Neuronal stem cell (in vitro differentiated cells): ENCODE measurements around the gene CBX2.
A peak's percentile ranks its signal among the peaks of the same experiment; 100 is the strongest.

Experiments used
- DNase-seq: peaks from one replicate; pipeline ENCODE4 v3.0.0-alpha.2; 2013; ENCODE audit warnings: low spot score
- H2AFZ ChIP-seq: one replicate; pipeline ENCODE4 v1.6.1; 2013; ENCODE audit warnings: mild to moderate bottlenecking, low read length, inconsistent platforms
- H2AK5ac ChIP-seq: 2 replicates; pipeline ENCODE4 v1.6.1; 2013; ENCODE audit warnings: low read depth, mild to moderate bottlenecking, inconsistent platforms, low read length, moderate library complexity, mixed read lengths
- H2BK120ac ChIP-seq: 2 replicates; pipeline ENCODE4 v1.6.1; 2013; ENCODE audit warnings: low read depth, mild to moderate bottlenecking, inconsistent platforms, low read length, moderate library complexity, mixed read lengths
- H2BK12ac ChIP-seq: one replicate; pipeline ENCODE4 v1.6.1; 2013; ENCODE audit warnings: low read length, inconsistent platforms
- H2BK15ac ChIP-seq: 2 replicates; pipeline ENCODE4 v1.6.1; 2013; ENCODE audit warnings: mild to moderate bottlenecking, low read length, inconsistent platforms, mixed read lengths
- H2BK5ac ChIP-seq: one replicate; pipeline ENCODE4 v1.6.1; 2013; ENCODE audit warnings: inconsistent platforms, mild to moderate bottlenecking, low read length, moderate library complexity
- H3K14ac ChIP-seq: one replicate; pipeline ENCODE4 v1.6.1; 2013; ENCODE audit warnings: low read length, inconsistent platforms
- H3K18ac ChIP-seq: 2 replicates; pipeline ENCODE4 v1.6.1; 2013; ENCODE audit warnings: low read length, inconsistent platforms
- H3K23ac ChIP-seq: 2 replicates; pipeline ENCODE4 v1.6.1; 2013; ENCODE audit warnings: low read depth, mild to moderate bottlenecking, mixed read lengths, low read length, inconsistent platforms; ENCODE audit not compliant: poor library complexity
- H3K27ac ChIP-seq: replicated peaks from 3 replicates; pipeline ENCODE4 v1.5.1; 2013; ENCODE audit warnings: low read length, inconsistent platforms
- H3K27me3 ChIP-seq, 3 experiments: 2 replicates each; pipeline ENCODE4 v1.6.1; 2013; ENCODE audit warnings: low read length in 3 of 3, mild to moderate bottlenecking in 2 of 3, inconsistent platforms in 1 of 3, low read depth in 1 of 3, mixed read lengths in 1 of 3, moderate library complexity in 1 of 3; ENCODE audit not compliant: control insufficient read depth in 3 of 3, insufficient read depth in 3 of 3
- H3K36me3 ChIP-seq, 2 donors: replicated peaks in 1 of 2; 2 replicates each; pipeline ENCODE4 v1.6.1; 2013; ENCODE audit warnings: low read length in 2 of 2; ENCODE audit not compliant: control insufficient read depth in 2 of 2, insufficient read depth in 2 of 2
- H3K4ac ChIP-seq: 2 replicates; pipeline ENCODE4 v1.6.1; 2013; ENCODE audit warnings: inconsistent platforms, mild to moderate bottlenecking, low read length, moderate library complexity
- H3K4me1 ChIP-seq, 2 donors: 1 replicate in 1 of 2; 2 replicates in 1 of 2; pipeline ENCODE4 v1.6.1; 2013; ENCODE audit warnings: low read length in 2 of 2, low read depth in 1 of 2; ENCODE audit not compliant: control insufficient read depth in 2 of 2, insufficient read depth in 1 of 2
- H3K4me2 ChIP-seq: one replicate; pipeline ENCODE4 v1.6.1; 2013; ENCODE audit warnings: mild to moderate bottlenecking, low read length, inconsistent platforms; ENCODE audit not compliant: insufficient read depth, poor library complexity, severe bottlenecking
- H3K4me3 ChIP-seq, 2 donors: 2 replicates each; pipeline ENCODE4 v1.5.1; 2013; ENCODE audit warnings: low read length in 2 of 2, mild to moderate bottlenecking in 2 of 2, inconsistent platforms in 1 of 2, moderate library complexity in 1 of 2
- H3K79me1 ChIP-seq: one replicate; pipeline ENCODE4 v1.6.1; 2013; ENCODE audit warnings: low read depth, mild to moderate bottlenecking, inconsistent platforms, low read length, moderate library complexity
- H3K9ac ChIP-seq: one replicate; pipeline ENCODE4 v1.6.1; 2013; ENCODE audit warnings: mild to moderate bottlenecking, low read depth, low read length, inconsistent platforms; ENCODE audit not compliant: poor library complexity
- H3K9me3 ChIP-seq, 2 donors: replicated peaks in 1 of 2; 2 replicates each; pipeline versions ENCODE3 to v1.6.1; 2013; ENCODE audit warnings: low read length in 2 of 2, mild to moderate bottlenecking in 2 of 2, inconsistent platforms in 1 of 2, low read depth in 1 of 2, mixed read lengths in 1 of 2, moderate library complexity in 1 of 2; ENCODE audit not compliant: control insufficient read depth in 2 of 2, insufficient read depth in 1 of 2
- H4K8ac ChIP-seq: one replicate; pipeline ENCODE4 v1.6.1; 2013; ENCODE audit warnings: low read depth, mild to moderate bottlenecking, inconsistent platforms, low read length, moderate library complexity
- H4K91ac ChIP-seq: one replicate; pipeline ENCODE4 v1.6.1; 2013; ENCODE audit warnings: low read length, low read depth, mild to moderate bottlenecking, inconsistent platforms; ENCODE audit not compliant: poor library complexity
- WGBS, 2 donors: extraction: QIAGEN DNeasy Blood & Tissue Kit; methylation state at CpG; one replicate each; pipeline ENCODE4 v1.1.7; 2013; ENCODE audit warnings: missing lambda C conversion rate in 2 of 2, mixed read lengths in 1 of 2; ENCODE audit not compliant: insufficient read length in 2 of 2, insufficient replicate concordance in 1 of 2; ENCODE audit errors: extremely low coverage in 2 of 2; 5-methylcytosine and 5-hydroxymethylcytosine counted together

CBX2 gene

DNA sequence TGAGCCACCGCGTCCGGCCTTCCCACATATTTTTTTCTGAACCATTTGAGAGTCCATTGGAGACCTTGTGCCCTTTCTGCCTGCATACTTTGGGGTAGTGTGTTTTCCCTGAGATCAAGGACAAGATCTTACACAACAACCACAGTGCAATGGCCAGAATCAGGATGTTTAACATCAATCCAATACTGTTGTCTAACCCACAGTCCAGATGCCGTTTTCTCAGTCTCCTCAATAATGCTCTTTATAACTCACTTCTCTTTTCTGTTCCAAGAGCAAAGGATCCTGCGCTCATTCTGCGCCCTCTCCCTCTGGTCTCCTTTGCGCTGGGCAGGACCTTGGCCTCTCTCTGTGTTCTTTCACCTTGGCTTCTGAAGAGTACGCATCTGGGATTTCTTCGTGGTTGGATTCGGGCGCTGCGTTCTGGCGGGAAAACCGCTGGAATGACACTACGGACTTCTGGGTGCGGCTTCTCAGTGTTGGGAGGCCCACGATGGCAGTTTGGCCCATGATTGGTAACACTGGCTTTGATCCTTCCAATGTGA lies 44.7 kb downstream of the CBX2 start:
- no peak overlapping the region for H3K18ac ChIP-seq
- H3K27me3 ChIP-seq = peaks cover 0 to 32% (median 23%) of the 10 kb centered on the region in 3 experiments
- no peak overlapping the region for H4K8ac ChIP-seq
- no peak overlapping the region for H2BK5ac ChIP-seq
- no peak overlapping the region for H3K9ac ChIP-seq
- no peak overlapping the region for H4K91ac ChIP-seq
- H3K23ac ChIP-seq = no peak overlapping the region
- peaks cover 2% of the 10 kb centered on the region for H3K79me1 ChIP-seq
- H2AK5ac ChIP-seq = no peak overlapping the region
- no CpG with 5 or more reads among the region's 17 CpGs for WGBS, 2 donors
- H2AFZ ChIP-seq = no peak overlapping the region
- H3K36me3 ChIP-seq = no peaks in the 10 kb centered on the region
- H2BK12ac ChIP-seq = no peak overlapping the region
- H3K4ac ChIP-seq = no peak overlapping the region
- H3K9me3 ChIP-seq = peaks cover 0 to 2% of the 10 kb centered on the region in 2 donors
- H2BK120ac ChIP-seq = no peak overlapping the region
- no peak overlapping the region for H3K4me3 ChIP-seq
- no peak overlapping the region for H2BK15ac ChIP-seq
- no peak for DNase-seq
- no peak overlapping the region for H3K4me2 ChIP-seq
- H3K4me1 ChIP-seq = peaks cover 5 to 7% of the 10 kb centered on the region in 2 donors
- no peak overlapping the region for H3K14ac ChIP-seq
- no peak overlapping the region for H3K27ac ChIP-seq

DNA sequence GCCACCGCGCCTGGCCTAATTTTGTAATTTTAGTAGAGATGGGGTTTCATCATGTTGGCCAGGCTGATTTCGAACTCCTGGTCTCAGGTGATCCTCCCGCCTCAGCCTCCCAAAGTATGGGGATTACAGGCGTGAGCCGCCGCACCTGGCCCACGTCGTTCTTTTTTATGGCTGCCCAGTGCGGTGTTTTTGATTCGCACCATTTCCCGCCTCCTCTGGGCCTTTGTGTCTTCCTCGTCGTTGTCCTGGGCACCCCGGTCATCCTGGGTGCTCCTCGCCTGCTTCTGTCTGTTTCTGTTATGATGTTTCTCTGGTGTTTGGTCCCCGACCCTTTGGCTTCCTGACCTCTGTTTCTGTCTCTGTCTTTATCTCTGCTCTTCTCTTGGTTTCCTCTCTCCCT lies 46.3 kb downstream of the CBX2 start:
- no CpG with 5 or more reads among the region's 17 CpGs for WGBS, 2 donors
- Histone ChIP-seq H3K27ac (no peak overlapping the region), H4K91ac (no peak overlapping the region), H3K18ac (no peak overlapping the region), H3K9ac (no peak overlapping the region), H3K14ac (no peak overlapping the region), H2AK5ac (no peak overlapping the region), H3K4ac (no peak overlapping the region), H3K4me3 (no peak overlapping the region), H3K4me2 (no peak overlapping the region), H2BK5ac (no peak overlapping the region), H3K4me1 (peaks cover 8 to 18% of the 10 kb centered on the region in 2 donors), H2BK15ac (no peak overlapping the region), H3K23ac (no peak overlapping the region), H3K27me3 (peaks cover 0 to 16% (median 10%) of the 10 kb centered on the region in 3 experiments), H2AFZ (no peak overlapping the region), H3K36me3 (no peaks in the 10 kb centered on the region), H3K9me3 (peaks cover 0 to 2% of the 10 kb centered on the region in 2 donors), H2BK12ac (no peak overlapping the region), H4K8ac (no peak overlapping the region), H3K79me1 (peaks cover 2% of the 10 kb centered on the region), H2BK120ac (no peak overlapping the region)
- DNase-seq = no peak

DNA sequence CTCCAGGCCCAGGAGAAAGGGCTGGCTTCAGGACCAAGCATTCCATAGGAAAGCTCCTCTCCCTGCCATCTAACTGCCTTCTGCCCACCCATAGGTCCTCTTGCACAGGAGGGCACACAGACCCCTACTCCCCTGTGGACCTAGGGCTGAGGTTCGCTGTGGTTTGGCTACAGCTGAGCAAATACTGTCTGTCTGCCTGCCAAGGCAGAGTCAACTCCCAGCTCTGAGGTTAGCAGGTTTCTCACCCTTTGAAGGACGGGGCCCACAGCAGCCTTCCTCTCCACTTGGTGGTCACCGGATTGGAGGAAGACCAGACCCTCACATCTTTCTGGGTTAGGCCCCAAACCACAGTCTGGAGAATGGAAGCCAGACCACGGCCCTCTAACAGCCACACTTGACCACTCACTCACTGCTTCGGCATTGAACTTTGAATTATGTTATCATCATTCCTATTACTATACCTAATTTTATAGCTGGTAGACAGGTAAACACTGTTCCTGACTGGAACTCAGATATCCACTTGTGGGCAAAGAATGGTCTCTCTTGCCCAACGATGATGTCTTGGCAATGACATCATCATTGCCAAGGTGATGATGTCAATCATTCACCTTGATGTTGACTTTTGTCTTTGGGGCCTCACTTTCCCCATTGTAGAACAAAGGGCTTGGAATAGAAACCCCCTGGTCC lies 47.1 kb downstream of the CBX2 start:
- peaks cover 0 to 9% (median 3%) of the 10 kb centered on the region in 3 experiments for H3K27me3 ChIP-seq

DNA sequence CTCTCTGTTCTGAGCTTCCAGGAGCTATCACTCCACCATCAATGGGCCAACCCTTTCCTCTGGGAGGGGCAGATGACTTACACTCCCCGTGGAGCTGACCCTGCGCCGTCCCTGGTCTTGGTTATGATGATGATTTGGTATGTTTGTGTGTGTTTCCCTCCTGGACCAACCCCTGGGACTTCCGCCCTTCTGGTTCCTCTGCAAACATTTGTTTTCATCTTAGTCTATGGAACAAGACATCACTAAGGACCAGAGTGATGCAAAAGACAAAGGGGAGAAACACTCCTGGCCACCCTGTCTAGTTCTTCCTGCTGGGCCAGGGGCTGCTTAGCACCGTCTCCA lies 47.6 kb downstream of the CBX2 start:
- no peak overlapping the region for H2AFZ ChIP-seq
- no peak overlapping the region for H3K14ac ChIP-seq
- H3K4me3 ChIP-seq = no peak overlapping the region
- no peak overlapping the region for H4K91ac ChIP-seq
- no peak overlapping the region for H2BK12ac ChIP-seq
- no peak for DNase-seq
- H3K9me3 ChIP-seq = peaks cover 0 to 2% of the 10 kb centered on the region in 2 donors
- no peak overlapping the region for H3K4ac ChIP-seq
- WGBS, 2 donors = no CpG with 5 or more reads among the region's 5 CpGs
- H3K18ac ChIP-seq = no peak overlapping the region
- peaks cover 2% of the 10 kb centered on the region for H3K79me1 ChIP-seq
- H3K27me3 ChIP-seq = peaks cover 0 to 4% (median 0%) of the 10 kb centered on the region in 3 experiments
- H2BK5ac ChIP-seq = no peak overlapping the region
- H2AK5ac ChIP-seq = no peak overlapping the region
- H2BK15ac ChIP-seq = peak overlapping the region; percentile 2
- H2BK120ac ChIP-seq = no peak overlapping the region
- peaks cover 8 to 19% of the 10 kb centered on the region in 2 donors for H3K4me1 ChIP-seq
- no peak overlapping the region for H3K4me2 ChIP-seq
- H4K8ac ChIP-seq = no peak overlapping the region
- H3K9ac ChIP-seq = no peak overlapping the region
- no peak overlapping the region for H3K23ac ChIP-seq
- H3K36me3 ChIP-seq = no peaks in the 10 kb centered on the region
- H3K27ac ChIP-seq = no peak overlapping the region

More for the DNA sequence above, 47.1 kb downstream of the CBX2 start:
- Histone ChIP-seq H3K4ac (no peak overlapping the region), H3K4me1 (peaks cover 8 to 18% of the 10 kb centered on the region in 2 donors), H3K27ac (no peak overlapping the region), H3K4me2 (no peak overlapping the region), H4K8ac (no peak overlapping the region), H3K23ac (no peak overlapping the region), H3K9ac (no peak overlapping the region), H2AK5ac (no peak overlapping the region), H3K36me3 (no peaks in the 10 kb centered on the region), H2BK120ac (no peak overlapping the region), H3K14ac (no peak overlapping the region), H2BK15ac (no peak overlapping the region), H2BK12ac (no peak overlapping the region), H3K9me3 (peaks cover 0 to 2% of the 10 kb centered on the region in 2 donors), H3K79me1 (peaks cover 2% of the 10 kb centered on the region), H2AFZ (no peak overlapping the region), H3K4me3 (no peak overlapping the region), H4K91ac (no peak overlapping the region), H2BK5ac (no peak overlapping the region), H3K18ac (no peak overlapping the region)
- no CpG with 5 or more reads among the region's 6 CpGs for WGBS, 2 donors
- no peak for DNase-seq
